LNCaP clone FGC (cell line): ENCODE results near the gene ARPP21.

ENCODE experiments used
- DNase-seq: peaks from one replicate; pipeline ENCODE4 v3.0.0-alpha.2; 2011; ENCODE audit warnings: low read depth
- H3K4me3 ChIP-seq: 2 replicates; pipeline ENCODE4 v1.5.1; 2011; ENCODE audit warnings: mild to moderate bottlenecking, low read depth, low read length, control low read depth
- CTCF ChIP-seq: IDR thresholded peaks from 2 replicates; pipeline ENCODE4 v1.5.1; 2012; ENCODE audit warnings: mild to moderate bottlenecking; ENCODE audit not compliant: control insufficient read depth, insufficient read depth; ENCODE audit errors: extremely low read depth

ARPP21 gene

DNA sequence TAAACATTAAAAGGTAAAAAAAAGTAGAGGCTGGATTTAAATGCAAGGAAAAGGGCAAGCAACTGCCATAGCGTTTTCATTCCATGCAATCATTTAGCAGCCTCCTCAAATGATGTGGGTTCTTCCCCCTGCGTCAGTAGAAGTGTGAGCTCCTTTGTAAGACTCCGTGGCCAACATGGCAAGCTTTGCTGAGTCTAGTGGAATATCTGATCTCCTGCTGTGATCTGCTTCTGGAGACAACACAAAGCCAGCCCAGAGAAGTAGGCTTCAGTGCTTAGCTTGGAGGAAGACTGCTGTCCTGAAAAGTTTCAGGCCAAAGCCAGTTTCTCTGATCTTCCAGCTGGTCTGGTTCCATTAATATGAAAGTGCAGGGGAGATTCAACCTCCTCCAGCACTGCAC lies 70.4 kb downstream of the ARPP21 start:
- DNase-seq = no peak
- TF ChIP-seq CTCF = no peak

GRCh38 chr3:35710554-35710953 lies 71.2 kb downstream of the ARPP21 start:
- DNase-seq = no peak

More for the DNA sequence above, 70.4 kb downstream of the ARPP21 start:
- no peak overlapping the region for H3K4me3 ChIP-seq

DNA sequence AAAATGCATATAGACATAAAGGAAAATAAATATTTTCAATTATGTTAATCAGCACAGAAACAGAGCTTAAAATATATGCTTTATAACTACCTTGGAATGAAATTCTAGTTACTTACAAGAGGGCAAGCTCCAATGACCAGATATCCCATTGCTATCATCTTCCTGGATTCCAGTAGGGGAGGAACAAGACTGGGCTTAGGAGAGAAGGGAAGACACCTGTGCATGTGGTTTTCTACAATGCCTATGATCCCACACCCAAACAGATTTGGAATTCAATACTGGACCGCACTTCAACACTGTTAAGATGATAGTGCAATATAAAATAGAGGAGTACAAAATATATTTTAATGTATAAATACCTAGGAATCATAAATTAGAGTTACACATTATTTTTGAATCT lies 79.6 kb downstream of the ARPP21 start:
- no peak overlapping the region for H3K4me3 ChIP-seq
- DNase-seq = no peak
- no peak for TF ChIP-seq CTCF

More at GRCh38 chr3:35710554-35710953, 71.2 kb downstream of the ARPP21 start:
- no peak for TF ChIP-seq CTCF
- H3K4me3 ChIP-seq = no peak overlapping the region

DNA sequence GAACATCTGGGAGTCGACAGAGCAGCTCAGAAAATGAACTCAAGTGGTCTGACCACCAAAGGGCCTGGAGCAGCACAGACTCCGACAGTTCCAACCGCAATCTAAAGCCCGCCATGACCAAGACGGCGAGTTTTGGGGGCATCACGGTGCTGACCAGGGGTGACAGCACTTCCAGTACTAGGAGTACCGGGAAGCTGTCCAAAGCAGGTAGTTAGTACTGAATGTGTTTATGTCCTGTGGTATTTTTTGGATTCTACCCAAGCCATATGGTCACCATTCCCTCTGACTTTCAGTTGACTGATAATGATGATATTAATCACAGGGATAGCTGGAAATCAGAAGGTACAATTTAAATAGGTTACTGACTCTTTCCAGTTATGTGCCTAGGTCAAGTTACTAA lies 82.3 kb downstream of the ARPP21 start:
- no peak overlapping the region for H3K4me3 ChIP-seq
- no peak for TF ChIP-seq CTCF
- DNase-seq = no peak

GRCh38 chr3:35722902-35723301 lies 83.6 kb downstream of the ARPP21 start:
- no peak for DNase-seq
- no peak for TF ChIP-seq CTCF
- H3K4me3 ChIP-seq = no peak overlapping the region

DNA sequence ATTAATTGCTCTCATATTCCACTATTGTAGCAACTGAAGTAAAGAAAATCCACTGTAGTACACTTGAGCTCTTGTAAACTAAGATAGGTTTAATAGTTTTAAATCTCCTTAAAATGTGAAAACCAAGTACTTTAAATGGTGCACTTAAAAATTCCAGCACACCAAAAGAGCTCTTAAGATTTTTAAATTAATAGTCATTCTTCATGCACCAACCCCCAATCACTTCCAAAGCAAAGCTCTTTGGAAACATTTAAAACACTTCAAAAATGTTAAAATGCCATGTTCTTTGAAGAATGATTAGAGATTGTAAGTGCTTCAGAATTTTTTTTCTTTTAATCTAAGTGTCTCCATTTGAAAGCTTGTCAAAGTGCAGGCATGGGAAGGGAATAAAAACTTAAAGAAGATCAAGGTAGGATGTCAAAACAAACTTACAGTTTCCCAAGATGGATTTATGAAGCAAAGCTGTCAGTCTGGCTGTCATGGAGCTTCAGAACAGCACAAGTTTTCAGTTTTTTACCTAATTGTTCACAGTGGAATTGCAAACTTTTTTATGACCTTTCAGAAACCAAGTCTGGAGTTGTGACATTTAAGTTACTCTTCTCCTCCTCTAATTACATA lies 84.3 kb downstream of the ARPP21 start:
- H3K4me3 ChIP-seq = no peak overlapping the region
- TF ChIP-seq CTCF = no peak
- DNase-seq = no peak

- no peak overlapping the region for H3K4me3 ChIP-seq
- no peak for DNase-seq
- no peak for TF ChIP-seq CTCF
Observed at GRCh38 chr3:35724106-35724505, 84.8 kb downstream of the ARPP21 start.
